Activated T-cell treated with anti-CD3 and anti-CD28 coated beads for 4 hours (primary cell): ENCODE results near the gene TRIM24.
"Not testable (repeated sequence)": the region's sequence is repeated elsewhere in the genome, so short reads cannot be mapped to it uniquely, and the experiment has no call there.

ENCODE experiments used
- DNase-seq: peaks from one replicate; pipeline ENCODE4 v3.0.0-alpha.2; 2020

TRIM24 gene

DNA sequence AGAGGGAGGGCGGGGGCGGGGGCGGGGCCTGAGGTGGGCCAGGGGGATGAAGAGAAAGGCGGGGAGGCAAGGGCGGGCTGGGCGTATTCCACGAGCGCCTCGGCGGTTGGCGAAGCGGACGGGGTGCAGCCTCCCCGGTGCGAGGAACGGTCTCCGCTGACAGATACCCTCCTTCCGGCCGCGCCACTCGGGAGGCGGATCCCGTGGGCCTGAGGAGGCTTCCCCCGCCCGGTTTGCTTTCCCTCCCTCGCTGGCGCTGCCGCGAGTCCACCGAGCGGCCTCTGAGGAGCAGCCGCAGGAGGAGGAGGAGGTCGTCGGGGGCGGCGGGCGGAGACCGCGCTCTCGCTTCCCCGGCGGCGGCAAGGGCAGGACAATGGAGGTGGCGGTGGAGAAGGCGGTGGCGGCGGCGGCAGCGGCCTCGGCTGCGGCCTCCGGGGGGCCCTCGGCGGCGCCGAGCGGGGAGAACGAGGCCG is at the start of gene TRIM24:
TRIM24 (plus strand) TSS at position 84 of the 473 bp plus-strand sequence; CDS start at position 374, 290 bp downstream.
- DNase-seq: no peak

DNA sequence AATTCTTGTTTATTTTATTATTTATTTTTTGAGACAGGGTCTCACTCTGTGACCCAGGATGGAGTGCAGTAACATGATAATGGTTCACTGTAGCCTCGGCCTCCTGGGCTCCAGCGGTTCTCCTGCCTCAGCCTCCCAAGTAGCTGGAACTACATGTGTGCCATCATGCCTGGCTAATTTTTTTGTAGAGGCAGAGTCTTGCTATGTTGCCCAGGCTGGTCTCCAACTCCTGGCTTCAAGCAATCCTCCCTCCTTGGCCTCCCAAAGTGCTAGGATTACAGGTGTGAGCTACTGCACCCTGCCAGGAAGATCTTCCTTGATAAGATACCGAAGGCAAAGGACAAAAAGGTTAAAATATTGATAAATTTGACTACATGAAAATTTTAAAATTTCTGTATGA is 48.0 kb upstream of the TRIM24 start:
- not testable (repeated sequence) for DNase-seq

DNA sequence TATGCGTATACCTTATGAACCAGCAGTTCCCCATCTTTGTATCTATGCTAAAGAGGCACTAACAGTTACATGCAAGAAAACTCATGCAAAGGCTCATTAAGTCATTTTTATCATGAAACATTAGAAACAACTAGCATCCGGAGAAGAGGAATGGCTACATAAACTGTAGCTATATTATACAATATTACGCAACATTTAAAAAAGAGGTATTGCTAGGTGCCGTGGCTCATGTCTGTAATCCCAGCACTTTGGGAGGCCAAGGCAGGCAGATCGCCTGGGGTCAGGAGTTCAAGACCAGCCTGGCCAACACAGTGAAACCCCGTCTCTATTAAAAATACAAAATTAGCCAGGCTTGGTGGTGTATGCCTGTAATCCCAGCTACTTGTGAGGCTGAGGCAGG is 47.1 kb upstream of the TRIM24 start:
- not testable (repeated sequence) for DNase-seq

DNA sequence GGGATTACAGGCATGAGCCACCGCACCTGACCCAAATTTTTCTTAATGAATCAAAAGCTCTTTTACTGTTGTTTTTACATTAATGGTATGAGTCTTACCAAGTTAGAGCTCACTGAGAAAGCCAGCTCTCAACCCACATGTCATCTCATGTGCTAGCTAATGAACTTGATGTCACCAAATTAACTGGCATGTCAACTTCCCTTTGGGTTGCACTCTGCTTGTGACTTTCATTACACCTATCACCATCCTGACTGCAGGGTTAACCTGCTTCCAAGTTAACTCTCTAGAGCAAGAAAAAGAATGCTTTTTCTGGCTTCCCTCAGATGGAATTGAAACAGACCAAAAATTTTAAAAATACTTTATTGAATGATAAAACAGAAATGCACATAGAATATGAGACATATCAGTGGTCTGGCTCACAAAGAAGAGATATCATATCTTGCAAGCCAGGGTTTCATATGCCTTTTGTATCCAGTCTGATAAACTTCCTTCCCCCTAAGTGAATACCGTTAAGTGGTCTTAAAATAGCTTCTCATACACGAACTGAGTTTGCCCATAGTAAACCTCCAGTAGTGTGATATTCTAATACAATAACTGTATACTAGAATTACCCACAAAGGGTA is 42.9 kb upstream of the TRIM24 start:
- no peak for DNase-seq

DNA sequence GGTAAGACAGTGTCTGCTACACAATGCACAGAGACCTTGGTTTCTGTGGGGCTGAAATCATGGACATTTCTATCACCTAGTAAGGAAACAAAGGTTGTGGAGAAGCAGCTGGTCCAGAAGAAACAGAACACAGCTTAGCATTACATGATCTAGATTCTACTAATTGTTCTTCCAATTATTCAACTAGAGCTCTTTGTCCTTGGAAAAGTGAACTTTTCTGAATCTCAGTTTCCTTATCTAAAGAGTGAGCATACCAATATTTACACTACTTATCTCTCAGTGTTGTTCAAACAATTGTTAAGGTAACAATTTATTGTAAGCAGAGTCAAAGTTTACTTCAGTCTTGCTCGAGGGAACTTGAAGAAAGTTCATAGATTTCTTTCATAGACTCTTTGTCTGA is 42.3 kb upstream of the TRIM24 start:
- DNase-seq: no peak

DNA sequence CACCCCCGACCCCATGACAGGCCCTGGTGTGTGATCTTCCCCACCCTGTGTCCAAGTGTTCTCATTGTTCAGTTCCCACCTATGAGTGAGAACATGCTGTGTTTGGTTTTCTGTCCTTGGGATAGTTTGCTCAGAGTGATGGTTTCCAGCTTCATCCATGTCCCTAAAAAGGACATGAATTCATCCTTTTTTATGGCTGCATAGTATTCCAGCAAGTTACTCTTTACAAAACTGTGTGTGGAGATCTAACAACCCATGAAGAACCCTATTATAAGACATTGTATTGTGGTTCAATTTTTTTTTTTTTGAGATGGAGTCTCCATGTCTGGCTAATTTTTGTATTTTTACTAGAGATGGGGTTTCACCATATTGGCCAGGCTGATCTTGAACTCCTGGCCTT is 41.7 kb upstream of the TRIM24 start:
- DNase-seq: not testable (repeated sequence)

DNA sequence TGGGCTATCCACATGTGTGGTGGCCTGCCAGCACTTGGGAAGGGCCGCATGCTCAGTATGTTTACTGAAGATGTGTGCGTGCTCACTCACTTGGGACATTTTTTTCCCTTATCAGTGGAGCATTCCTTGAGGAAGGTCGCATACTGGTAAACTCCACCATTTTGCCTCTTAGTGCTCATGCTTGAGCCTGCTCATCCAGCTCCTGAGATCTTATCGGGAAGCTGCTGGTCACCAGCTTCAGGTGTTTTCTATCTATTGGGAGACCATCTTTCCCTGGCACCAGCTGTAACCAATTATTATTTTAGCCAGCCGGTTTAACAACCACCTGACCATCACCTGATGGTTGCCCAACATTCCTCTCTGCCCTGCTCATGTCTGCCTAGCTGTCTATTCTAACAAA is 35.0 kb upstream of the TRIM24 start:
- no peak for DNase-seq

DNA sequence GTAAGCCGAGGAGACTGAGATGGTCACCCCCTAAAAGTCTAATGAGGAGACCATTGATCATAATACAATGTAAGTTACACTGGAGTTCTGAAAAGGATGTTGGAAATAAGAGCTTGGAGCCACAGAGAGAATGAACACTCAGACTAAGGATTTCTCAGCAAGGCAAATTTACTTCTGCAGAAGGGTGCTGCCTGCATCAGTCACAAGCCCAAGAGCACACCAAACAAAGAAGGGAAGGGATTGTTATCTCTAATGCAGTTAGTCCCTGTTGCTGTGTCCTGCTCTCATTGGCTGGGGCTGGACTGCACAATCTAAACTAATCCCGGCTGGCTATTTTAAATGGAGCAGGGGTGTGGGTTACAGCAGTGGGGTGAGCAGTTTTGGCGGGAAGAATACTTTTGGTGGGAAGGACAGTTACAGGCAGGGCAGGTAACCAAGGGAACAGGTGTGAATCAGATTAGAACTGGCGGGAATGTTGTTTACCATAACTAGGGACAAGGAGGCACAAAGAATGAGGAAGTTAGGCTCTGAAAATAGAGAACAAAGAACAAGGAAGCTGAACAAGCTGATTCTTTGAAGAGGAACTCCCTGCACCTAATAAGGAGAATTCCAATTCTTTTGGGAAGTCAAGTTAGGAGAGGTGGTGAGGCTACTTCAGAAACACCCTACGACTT is 30.3 kb upstream of the TRIM24 start:
- no peak for DNase-seq

DNA sequence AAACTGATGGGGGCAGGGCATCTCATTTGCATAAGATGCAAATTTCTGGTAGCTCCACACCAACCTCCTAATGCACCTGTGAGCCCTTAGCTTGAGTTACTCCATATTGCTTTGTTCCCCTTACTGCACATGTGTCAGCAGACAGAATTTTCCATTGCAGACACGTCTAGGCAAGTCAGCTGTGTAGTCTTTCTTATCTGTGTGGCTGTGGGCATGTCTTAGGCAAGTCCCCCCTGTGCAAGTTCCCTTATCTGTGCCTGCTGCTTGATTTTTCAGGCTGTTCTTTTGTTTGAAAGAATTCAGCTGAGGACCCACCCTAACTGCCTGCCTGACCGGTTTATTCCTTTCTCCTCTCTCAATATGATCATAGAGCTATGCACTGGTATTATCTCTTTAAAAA is 28.5 kb upstream of the TRIM24 start:
- DNase-seq: no peak

DNA sequence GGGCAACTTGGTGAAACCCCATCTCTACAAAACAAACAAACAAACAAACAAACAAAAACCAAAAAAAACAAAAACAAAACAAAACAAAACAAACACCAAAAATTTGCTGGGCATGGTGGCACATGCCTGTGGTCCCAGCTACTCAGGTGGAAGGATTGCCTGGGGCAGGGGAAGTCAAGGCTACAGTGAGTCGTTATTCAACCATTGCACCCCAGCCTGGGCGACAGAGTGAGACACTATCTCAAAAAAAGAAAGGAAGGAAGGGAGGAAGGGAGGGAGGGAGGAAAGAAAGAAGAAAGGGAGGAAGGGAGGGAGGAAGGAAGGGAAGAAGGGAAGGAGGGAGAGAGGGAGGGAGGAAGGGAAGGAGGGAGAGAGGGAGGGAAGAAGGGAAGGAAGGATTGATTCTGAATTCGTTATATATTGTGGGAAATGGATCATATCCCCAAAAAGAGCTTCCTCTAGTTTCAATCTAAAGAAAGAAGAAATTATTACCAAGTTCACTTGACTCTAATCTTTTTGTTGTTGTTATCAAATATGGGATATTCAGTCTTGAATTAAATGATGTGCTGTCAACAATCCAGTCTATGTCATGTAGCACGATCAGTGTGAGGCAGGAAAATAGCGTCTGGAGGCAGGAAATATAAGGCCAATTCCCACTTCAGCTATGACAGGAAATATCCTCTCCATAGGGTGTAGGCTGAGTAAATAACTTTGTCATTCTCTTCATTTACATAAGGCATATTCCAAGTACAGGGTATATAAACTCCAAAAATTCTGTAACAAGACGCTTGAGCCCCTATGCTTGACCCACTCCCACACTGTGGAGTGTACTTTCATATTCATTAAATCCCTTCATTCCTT is 26.2 kb upstream of the TRIM24 start:
- DNase-seq: no peak

DNA sequence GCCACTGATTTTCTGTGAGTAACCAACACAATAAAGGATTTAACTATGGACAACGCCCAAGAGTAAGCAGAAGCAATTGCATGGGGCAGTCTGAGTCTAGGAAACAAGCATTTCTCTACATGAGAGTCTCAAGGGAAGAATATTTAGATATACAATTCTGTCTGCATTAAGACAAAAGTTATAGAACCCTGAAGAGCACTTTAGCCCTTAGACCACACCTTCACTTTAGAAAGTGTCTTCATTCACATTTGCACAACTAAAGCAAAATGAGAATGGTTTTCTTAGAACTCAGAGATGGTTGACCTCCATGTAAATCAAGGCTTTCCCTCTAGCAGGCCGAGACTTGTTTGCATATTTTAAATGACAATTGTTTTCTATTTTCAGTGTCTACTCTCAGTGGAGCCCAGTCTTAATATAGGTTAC is 25.5 kb upstream of the TRIM24 start:
- no peak for DNase-seq

DNA sequence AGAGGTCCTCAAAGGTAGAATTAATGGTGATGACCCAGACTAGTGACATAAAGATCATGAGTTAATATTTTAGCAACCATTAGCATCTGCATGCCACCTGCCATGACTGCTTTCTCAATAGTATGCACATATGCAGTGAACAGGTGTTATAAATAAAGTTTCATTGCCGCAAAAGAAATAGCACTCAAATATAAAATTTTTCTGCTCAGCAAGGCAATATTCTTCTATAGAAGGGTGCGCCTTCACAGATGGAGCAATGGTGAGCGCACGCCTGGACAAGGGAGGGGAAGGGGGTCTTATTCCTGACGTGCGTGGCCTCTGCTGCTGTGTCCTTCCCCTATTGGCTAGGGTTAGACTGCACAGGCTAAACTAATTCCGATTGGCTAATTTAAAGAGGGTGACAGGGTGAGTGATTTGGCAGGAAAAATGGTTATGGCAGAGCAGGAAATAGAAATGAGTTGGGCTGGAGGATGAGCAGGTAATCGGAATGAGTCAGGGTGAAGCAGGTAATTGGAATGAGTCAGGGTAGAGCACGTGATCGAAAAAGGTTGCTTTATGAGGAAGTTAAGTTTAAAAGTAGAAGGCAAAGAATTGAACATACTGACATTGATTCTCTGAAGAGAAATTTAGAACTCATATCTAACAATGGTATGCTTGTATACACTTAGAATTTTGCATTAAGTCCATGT is 24.7 kb upstream of the TRIM24 start:
- DNase-seq: no peak

DNA sequence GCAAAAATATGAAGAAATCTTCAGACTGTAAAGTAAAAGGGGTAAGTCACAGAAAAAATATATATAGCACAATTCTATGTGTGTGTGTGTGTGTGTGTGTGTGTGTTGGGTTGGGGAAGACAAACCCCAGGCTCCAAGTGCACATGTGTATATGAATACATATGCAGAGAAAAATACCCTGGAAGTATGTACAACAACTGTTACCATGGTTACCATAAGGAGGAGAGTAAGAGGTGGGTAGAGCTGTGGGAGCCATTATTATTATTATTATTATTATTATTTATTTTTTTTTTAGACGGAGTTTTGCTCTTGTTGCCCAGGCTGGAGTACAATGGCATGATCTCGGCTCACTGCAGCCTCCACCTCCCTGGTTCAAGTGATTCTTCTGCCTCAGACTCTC is 23.7 kb upstream of the TRIM24 start:
- DNase-seq: no peak

DNA sequence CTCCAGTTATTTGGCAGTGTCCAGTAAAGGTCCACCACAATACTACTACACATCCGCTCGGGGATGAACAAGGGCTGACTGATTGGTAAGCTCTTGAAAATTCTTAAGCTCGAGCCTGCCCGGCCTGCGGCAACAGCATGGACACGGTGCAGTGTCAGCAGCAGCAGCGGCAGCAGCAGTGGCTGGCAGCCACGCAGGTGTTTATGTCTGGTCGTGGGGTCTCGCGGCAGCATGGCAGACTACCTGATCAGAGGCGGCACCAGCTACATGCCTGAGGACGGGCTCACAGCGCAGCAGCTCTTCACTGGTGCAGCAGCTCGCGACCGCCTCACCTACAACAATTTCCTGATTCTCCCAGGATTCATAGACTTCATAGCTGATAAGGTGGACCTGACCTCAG is 19.6 kb upstream of the TRIM24 start:
- no peak for DNase-seq

DNA sequence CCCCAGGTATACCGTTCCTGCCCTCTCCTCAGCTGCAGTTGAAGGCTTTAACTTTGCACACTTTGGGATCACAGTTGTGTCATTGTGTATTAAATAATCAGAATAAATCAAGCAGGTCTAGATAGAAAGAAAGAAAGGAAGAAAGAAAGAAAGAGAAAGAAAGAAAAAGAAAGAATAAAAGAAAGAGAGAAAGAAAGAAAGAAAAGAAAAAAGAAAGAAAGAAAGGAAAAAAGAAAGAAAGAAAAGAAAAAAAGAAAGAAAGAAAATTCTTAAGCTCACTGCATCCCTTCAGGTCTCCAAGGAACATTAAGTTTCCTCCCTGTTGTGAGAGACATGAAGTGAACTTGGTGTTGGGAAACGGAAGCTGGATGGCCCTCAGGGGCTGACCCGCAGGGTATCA is 17.2 kb upstream of the TRIM24 start:
- DNase-seq: no peak

DNA sequence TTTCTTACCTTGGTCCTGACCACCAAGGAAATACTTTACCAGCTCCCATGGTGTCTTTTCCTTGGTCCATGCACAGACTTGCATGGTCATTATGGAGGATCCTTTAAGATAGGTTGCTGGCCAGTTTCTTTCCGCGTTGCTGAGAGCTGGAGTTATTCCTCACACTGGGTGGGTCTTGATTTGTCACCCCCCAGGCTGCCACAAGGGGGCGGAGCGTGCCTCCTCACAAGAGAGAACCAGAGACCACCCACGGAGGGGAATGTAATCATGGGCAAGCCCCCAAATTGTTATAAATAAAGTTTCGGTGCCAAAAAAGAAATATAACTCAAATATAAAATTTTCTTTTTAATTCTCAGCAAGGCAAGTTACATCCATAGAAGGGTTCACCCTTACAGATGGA is 10.5 kb upstream of the TRIM24 start:
- peak; percentile 35 for DNase-seq

DNA sequence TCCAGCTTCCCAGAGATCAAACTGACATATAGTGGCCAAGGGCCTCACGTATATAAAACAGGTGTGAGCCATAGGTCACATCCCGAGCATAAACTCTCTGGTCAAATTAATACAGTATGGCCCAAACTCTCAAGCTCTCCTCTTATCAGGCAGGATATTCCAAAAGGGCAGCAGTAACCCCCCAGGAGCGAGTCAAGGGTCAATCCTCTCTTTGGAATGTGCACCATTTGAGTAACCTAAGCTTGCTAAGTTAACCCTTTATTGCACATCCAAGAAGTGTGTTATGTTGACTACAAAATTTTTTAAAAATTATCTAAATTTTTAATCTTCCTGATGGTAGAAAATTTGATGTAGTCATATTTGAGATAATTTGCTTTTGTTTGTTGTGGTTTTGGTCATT is 4.5 kb upstream of the TRIM24 start:
- no peak for DNase-seq

DNA sequence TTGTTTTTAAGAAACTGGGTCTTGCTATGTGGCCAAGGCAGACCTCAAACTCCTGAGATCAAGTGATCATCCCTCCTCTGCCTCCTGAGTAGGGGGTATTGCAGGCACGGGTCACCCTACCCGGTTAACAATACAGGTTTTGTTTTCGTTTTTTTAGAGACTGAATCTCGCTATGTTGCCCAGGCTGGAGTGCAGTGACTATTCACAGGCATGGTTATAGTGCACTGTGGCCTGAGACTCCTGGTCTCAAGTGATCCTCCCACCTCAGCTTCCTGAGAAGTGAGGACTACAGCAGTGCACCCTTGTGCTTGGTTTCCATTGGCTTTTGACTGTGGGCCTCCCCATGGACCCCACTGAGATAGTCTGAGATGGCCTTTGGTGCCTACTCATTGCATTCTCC is 3.8 kb upstream of the TRIM24 start:
- no peak for DNase-seq

DNA sequence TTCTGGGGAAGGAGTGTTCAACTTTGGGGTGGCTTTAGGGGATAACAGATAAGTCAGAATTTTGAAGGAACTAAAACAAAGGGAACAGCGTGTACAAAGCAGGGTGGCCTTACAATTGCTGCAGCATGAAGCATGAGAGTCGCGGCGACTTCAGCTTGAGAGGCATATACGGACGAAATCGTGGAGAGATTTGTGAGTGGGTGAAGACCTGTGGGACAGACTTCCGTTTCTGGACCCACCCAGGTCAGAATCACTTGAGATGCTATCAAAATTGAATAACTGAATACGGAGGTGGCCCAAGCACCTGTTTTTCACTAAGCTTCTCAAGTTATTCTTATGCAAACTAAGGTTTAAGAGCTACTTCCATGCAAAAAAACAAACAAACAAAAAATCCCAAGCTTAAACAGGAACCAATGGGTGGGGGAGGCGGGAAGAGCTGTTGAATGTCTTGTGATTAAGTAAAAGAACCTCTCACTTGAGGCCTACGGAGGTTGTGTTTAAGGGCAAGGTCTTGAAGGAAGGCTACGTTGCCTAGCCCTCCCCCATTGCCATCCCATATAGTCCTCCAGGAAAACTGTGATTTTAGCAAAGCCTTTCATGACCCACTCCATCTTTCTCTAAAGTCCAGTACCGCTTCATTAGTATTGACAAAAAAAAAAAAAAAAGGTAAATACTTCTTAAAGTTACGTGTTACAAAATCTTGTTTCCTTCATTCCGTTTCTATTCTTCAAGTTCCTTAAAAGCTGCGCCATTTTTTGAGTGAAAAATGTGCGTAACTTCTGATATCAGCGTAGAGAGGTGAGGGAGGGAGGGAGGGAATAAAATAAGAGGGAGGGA is 1.3 kb upstream of the TRIM24 start:
- DNase-seq: no peak

DNA sequence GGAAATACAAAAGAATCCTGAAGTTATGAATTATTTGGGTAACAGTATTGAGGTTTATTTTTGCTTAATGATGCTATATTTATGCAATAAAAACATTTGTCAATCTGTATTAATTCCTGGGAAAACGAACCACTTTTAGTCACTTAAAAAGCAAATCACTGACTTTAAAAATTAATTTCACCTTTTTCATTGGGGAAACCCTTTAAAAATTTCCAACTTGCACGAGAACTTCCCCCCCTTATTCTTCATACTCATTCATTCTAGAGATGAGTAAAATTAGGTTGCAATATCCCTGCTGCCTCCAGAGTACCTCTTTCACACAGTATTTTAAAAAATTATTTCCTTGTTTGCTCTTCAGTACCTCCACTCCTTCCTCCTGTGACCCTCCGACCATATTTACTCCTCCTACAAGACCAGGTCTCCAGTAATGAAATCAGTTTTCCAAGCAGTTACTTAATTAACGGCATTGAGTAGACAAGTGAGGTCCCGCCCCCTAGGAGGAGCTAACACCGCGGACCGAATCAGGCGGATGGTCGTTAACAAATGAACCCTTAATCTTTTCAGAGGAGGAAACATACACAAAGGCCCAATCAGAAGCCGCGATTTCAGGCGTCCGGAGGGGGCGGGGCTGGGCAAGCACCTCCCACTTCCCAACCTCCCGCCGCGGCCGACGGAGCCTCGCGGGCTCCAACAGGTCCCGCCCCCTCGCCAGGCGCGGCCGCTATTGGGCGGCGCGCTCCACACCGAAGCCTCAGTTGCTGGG is 465 bp upstream of the TRIM24 start:
- peak; percentile 97 for DNase-seq
